ENCODE measurements around the gene GAS7.

- no peak for TF ChIP-seq POLR2A (IDR thresholded peaks at IDR 0.05)
- TF ChIP-seq CTCF (IDR thresholded peaks at IDR 0.05), result no peak
- TF ChIP-seq POLR2AphosphoS5 (IDR thresholded peaks at IDR 0.05), result no peak
- no peak for TF ChIP-seq EP300 (IDR thresholded peaks at IDR 0.05)
These were observed 82.1 kb downstream of the GAS7 start for GRCh38 chr17:10116267-10116666.

All from stomach (tissue), 4 donors.